AG04449 (cell line): ENCODE results near the gene RALGPS1.

ENCODE experiments used
- CTCF ChIA-PET: fragments of 350-600 bp; formaldehyde crosslinking; extraction: SDS; loops from one replicate; lab custom pipeline; 2021; ENCODE audit warnings: antibody characterized with exemption; lab: Yijun Ruan, JAX
- POLR2A ChIA-PET: fragments of 400-600, 350-600 bp; formaldehyde crosslinking; extraction: SDS; loops from one replicate; lab custom pipeline; 2020; ENCODE audit warnings: antibody characterized with exemption, inconsistent platforms; lab: Yijun Ruan, JAX
- DNase-seq: peaks from one replicate; pipeline ENCODE4 v3.0.0-alpha.2; 2010; ENCODE audit warnings: low read depth, low spot score
- H3K4me3 ChIP-seq: 2 replicates; pipeline ENCODE4 v1.5.1; 2011; ENCODE audit warnings: low read depth, mild to moderate bottlenecking, control low read depth, low read length
- TF ChIP-seq, protein P1 (sequence below): IDR thresholded peaks from one replicate; pipeline ENCODE4 v1.5.1; 2011; ENCODE audit warnings: mild to moderate bottlenecking, moderate library complexity, low read length, control low read depth, inconsistent platforms; ENCODE audit not compliant: insufficient read depth; ENCODE audit errors: missing control alignments

Gene RALGPS1

DNA sequence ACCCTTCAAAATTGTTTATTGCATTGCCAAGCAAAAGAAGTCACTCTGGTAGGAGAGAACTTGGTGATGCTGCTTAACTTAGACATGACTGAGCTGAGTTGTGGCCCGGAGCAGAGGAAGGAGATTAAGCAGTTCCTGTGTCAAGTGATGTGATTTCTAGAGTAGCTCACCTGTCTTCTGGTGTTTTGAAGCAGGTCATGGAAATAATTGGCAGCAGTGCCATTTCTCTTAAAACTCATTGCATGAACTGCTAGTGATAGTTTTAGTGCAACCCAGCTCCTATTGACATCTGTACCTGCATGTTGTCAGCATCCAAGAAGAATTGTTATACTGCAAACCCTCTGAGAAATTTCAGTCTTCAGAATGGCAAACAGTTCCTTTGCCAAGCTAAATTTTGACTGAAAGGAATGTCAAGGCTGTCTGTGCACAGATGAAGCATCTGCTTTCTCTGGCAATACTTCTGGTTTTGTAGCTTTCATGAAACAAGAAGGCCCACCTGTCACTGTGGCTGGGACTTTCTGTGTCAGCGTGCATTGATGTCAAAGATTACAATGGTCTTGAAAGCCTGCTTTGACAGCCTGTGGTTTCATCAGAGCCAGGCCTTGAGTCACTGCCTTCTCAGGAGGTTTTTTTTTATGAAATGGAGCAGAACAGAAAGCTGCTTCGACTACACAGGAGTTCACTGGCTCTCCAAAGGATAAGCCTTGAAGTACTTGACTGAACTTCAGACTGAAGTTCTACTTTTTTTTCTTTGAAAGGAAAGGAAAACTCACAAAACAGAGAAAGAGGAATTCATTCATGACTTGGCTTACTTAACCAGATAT lies 90.6 kb downstream of the RALGPS1 start:
- ChIA-PET CTCF (interaction anchor here (1.0 to 2.0 kb wide), 2 partner anchors 35 to 40 kb away, joined by 3 to 4 read pairs; no protein-coding TSS in a partner anchor), POLR2A (no interaction called here)
- DNase-seq = no peak
- TF ChIP-seq, protein P1, sequence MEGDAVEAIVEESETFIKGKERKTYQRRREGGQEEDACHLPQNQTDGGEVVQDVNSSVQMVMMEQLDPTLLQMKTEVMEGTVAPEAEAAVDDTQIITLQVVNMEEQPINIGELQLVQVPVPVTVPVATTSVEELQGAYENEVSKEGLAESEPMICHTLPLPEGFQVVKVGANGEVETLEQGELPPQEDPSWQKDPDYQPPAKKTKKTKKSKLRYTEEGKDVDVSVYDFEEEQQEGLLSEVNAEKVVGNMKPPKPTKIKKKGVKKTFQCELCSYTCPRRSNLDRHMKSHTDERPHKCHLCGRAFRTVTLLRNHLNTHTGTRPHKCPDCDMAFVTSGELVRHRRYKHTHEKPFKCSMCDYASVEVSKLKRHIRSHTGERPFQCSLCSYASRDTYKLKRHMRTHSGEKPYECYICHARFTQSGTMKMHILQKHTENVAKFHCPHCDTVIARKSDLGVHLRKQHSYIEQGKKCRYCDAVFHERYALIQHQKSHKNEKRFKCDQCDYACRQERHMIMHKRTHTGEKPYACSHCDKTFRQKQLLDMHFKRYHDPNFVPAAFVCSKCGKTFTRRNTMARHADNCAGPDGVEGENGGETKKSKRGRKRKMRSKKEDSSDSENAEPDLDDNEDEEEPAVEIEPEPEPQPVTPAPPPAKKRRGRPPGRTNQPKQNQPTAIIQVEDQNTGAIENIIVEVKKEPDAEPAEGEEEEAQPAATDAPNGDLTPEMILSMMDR = no peak
- H3K4me3 ChIP-seq = no peak overlapping the region

DNA sequence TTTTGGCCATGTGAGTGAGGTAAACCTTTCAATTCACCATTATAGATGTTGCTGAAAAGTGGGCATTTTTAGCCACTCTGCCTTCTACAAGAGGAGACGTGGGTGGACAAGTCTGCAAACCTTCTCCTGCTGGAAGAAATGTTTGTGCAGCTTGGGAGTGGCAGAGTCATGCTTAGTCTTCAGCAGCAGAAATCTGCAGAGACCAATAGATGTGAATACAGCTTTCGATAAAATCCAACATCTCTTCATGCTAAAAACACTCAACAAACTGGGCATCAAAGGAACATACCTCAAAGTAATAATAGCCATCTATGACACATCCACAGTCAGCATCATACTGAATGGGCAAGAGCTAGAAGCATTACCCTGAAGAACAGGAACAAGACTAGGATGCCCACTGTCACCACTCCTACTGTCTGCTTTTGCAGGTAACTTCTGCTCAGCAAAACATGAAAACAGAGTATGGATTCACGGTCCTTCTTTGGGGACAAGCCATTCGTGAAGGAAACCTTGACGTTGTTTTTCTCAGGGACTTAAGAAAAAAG lies 91.3 kb downstream of the RALGPS1 start:
- TF ChIP-seq, protein P1 = no peak
- POLR2A ChIA-PET = no interaction called here
- no peak for DNase-seq
- no peak overlapping the region for H3K4me3 ChIP-seq
- CTCF ChIA-PET = no interaction called here

DNA sequence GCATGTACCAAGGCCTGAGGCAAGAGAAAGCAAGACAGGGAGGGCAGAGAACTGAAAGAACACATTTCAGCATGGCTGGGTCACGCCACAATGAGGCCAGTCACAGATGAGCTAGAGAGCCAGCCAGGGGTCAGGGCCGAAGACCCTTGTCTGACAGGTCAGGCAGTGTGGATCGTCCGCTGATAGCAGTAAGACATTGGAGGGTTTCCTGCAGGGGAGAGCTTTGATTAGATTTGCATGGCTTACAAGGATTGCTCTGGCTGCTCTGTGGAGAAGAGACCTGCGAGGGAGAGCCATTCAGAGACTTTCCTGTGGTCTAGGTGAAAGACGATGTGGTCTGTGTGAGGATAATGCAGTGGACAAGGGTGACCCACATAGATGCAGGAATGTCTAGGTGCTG lies 93.1 kb downstream of the RALGPS1 start:
- DNase-seq = no peak
- CTCF ChIA-PET = interaction anchor here (0.5 to 1.2 kb wide), 2 partner anchors 43 to 113 kb away, joined by 3 read pairs; no protein-coding TSS in a partner anchor
- POLR2A ChIA-PET = no interaction called here
- TF ChIP-seq, protein P1 = no peak
- H3K4me3 ChIP-seq = no peak overlapping the region

- ChIA-PET POLR2A (no interaction called here), CTCF (interaction anchor here (1.5 kb wide), 1 partner anchor 42 kb away, joined by 3 read pairs; no protein-coding TSS in a partner anchor)
- TF ChIP-seq, protein P1 = no peak
- no peak overlapping the region for H3K4me3 ChIP-seq
- DNase-seq = no peak
Measured at GRCh38 chr9:127008076-127008475, 93.5 kb downstream of the RALGPS1 start.

DNA sequence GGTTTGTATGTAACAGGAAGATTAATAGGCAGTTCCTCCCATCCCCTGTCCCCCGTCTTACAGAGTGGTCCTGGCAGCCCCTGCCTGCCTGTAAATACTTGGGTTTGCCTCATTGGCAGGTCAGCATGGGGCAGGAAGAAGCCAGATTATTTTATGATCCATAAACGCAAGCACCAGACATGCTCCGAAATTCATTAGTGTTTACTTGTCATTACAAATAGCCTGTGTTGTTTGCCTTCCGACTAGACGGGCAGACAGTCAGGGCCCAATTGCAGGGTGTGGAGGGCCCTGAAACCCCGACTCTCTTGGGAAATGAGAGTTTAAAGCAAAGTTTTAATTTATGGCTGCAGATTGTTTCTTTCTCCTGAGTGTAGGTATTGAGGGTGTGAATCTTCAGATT lies 97.2 kb downstream of the RALGPS1 start:
- no peak overlapping the region for H3K4me3 ChIP-seq
- CTCF ChIA-PET = interaction anchor here (4.3 kb wide), 1 partner anchor 46 kb away, joined by 12 read pairs; no protein-coding TSS in a partner anchor
- TF ChIP-seq, protein P1 = no peak
- no peak for DNase-seq
- POLR2A ChIA-PET = no interaction called here

DNA sequence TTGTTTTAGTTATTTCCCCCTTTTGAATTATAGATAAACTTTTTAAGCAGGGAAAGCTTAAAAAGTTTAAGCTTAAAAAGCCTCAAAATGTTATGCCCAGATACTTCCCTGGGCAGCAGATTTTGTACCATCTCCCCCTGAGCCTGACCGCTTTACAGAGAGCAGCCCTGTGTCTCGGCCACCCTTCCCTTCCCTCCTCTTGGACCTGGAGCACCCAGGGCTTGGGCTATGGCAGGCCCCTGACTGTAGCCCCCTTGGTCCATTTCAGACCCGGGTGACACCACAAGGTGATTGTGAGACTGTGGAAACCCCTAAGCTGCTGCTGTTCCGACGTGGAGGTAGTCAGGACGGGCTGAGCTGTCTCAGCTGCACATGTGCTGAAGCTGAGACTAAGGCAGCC lies 97.7 kb downstream of the RALGPS1 start:
- no peak for DNase-seq
- ChIA-PET CTCF (interaction anchor here (4.3 kb wide), 1 partner anchor 46 kb away, joined by 12 read pairs; no protein-coding TSS in a partner anchor), POLR2A (no interaction called here)
- TF ChIP-seq, protein P1 = no peak
- no peak overlapping the region for H3K4me3 ChIP-seq
